Mesothelial cell of epicardium (in vitro differentiated cells): ENCODE results near the gene ALKAL2. TPM values are rescaled to one million over a fixed set of nuclear protein-coding genes. Genes with fewer than 3 reads are reported as not detected.

Experiments
- DNase-seq, 2 experiments: peaks; one replicate each; pipeline ENCODE4 v3.0.0; 2021; ENCODE audit warnings: low spot score in 2 of 2; ENCODE audit not compliant: unreplicated experiment in 2 of 2
- H3K27ac Mint-ChIP-seq: 2 replicates; pipeline ENCODE4 v1.8.0; 2021; ENCODE audit warnings: mixed read lengths
- H3K27me3 Mint-ChIP-seq: 2 replicates; pipeline ENCODE4 v1.8.0; 2021; ENCODE audit warnings: low read depth, mixed read lengths
- H3K36me3 Mint-ChIP-seq: 2 replicates; pipeline ENCODE4 v1.8.0; 2021; ENCODE audit warnings: mixed read lengths
- H3K4me1 Mint-ChIP-seq: 2 replicates; pipeline ENCODE4 v1.8.0; 2021; ENCODE audit warnings: mixed read lengths
- H3K4me3 Mint-ChIP-seq: 2 replicates; pipeline ENCODE4 v1.8.0; 2021; ENCODE audit warnings: mild to moderate bottlenecking, moderate library complexity, mixed read lengths
- H3K9me3 Mint-ChIP-seq: 2 replicates; pipeline ENCODE4 v1.8.0; 2021; ENCODE audit warnings: mixed read lengths
- CTCF ChIP-seq: fragments of 200-600 bp; sonication (generic); IDR thresholded peaks from one replicate; pipeline ENCODE4 v1.5.0; 2021; ENCODE audit warnings: antibody characterized with exemption; ENCODE audit not compliant: unreplicated experiment
- total RNA-seq: library from RNA; stranded (reverse); gene quantifications from 3 replicates; pipeline ENCODE4 v1.2.1, GENCODE V29; 2021

The ALKAL2 gene
- total RNA-seq, 1 donor from 2014 or later, result 1.1 TPM

- no peak for DNase-seq
- Mint-ChIP-seq H3K4me1 (peaks cover 12% of the 10 kb centered on the region), H3K27ac (no peak overlapping the region), H3K4me3 (no peak overlapping the region), H3K9me3 (no peaks in the 10 kb centered on the region), H3K36me3 (peaks cover 3% of the 10 kb centered on the region), H3K27me3 (peaks cover 47% of the 10 kb centered on the region)
- TF ChIP-seq CTCF, result no peak
Observed at GRCh38 chr2:284896-285492, 2.9 kb downstream of the ALKAL2 start.

- H3K9me3 Mint-ChIP-seq, result no peaks in the 10 kb centered on the region
- peaks cover 8% of the 10 kb centered on the region for H3K4me1 Mint-ChIP-seq
- H3K27me3 Mint-ChIP-seq, result peaks cover 39% of the 10 kb centered on the region
- DNase-seq, result no peak
- no peak overlapping the region for H3K4me3 Mint-ChIP-seq
- TF ChIP-seq CTCF, result no peak
- peaks cover 6% of the 10 kb centered on the region for H3K36me3 Mint-ChIP-seq
- H3K27ac Mint-ChIP-seq, result no peak overlapping the region
Observed at GRCh38 chr2:283996-284794, 3.7 kb downstream of the ALKAL2 start.

- Mint-ChIP-seq H3K9me3 (no peaks in the 10 kb centered on the region), H3K4me3 (no peak overlapping the region), H3K4me1 (peaks cover 8% of the 10 kb centered on the region), H3K36me3 (peaks cover 14% of the 10 kb centered on the region), H3K27ac (no peak overlapping the region), H3K27me3 (peaks cover 36% of the 10 kb centered on the region)
- DNase-seq, result no peak
- TF ChIP-seq CTCF, result no peak
Observed at GRCh38 chr2:282371-283263, 5.3 kb downstream of the ALKAL2 start.

- no peak for TF ChIP-seq CTCF
- no peak for DNase-seq
- no peak overlapping the region for H3K4me3 Mint-ChIP-seq
- no peaks in the 10 kb centered on the region for H3K9me3 Mint-ChIP-seq
- no peak overlapping the region for H3K27ac Mint-ChIP-seq
- peaks cover 25% of the 10 kb centered on the region for H3K27me3 Mint-ChIP-seq
- H3K36me3 Mint-ChIP-seq, result peaks cover 23% of the 10 kb centered on the region
- H3K4me1 Mint-ChIP-seq, result peaks cover 2% of the 10 kb centered on the region
Observed at GRCh38 chr2:281381-281780, 6.5 kb downstream of the ALKAL2 start.

- Mint-ChIP-seq H3K4me1 (peaks cover 2% of the 10 kb centered on the region), H3K27me3 (peaks cover 18% of the 10 kb centered on the region), H3K36me3 (peaks cover 23% of the 10 kb centered on the region), H3K4me3 (no peak overlapping the region), H3K27ac (no peak overlapping the region), H3K9me3 (no peaks in the 10 kb centered on the region)
- DNase-seq, result no peak
- TF ChIP-seq CTCF, result no peak
Observed at GRCh38 chr2:280650-281110, 7.2 kb downstream of the ALKAL2 start.
